Measurements from ENCODE around the gene TAOK3.

GRCh38 chr12:118213452-118213851, 159.3 kb downstream of the TAOK3 start:
- TF ChIP-seq MCM3 (IDR thresholded peaks at IDR 0.05) (no peak), CTCF (IDR thresholded peaks at IDR 0.05 in 2 of 3, conservative IDR thresholded peaks at IDR 0.05 in 1 of 3; ENCODE audit: insufficient read depth in 2 of 3, low read depth in 1 of 3, low read length in 3 of 3) (no peak), NELFE (IDR thresholded peaks at IDR 0.05; ENCODE audit: insufficient read depth, insufficient read length) (no peak), SP1 (CRISPR knock-in tag; IDR thresholded peaks at IDR 0.05) (no peak), DDX20 (tag; IDR thresholded peaks at IDR 0.05; ENCODE audit: low read depth) (no peak), RAD21 (CRISPR knock-in tag; conservative IDR thresholded peaks at IDR 0.05 in 1 of 2, IDR thresholded peaks at IDR 0.05 in 1 of 2) (no peak), CEBPB (tag; IDR thresholded peaks at IDR 0.05) (no peak), PRPF4 (IDR thresholded peaks at IDR 0.05; ENCODE audit: insufficient read depth, low read depth, low read length, poor library complexity, severe bottlenecking) (no peak), MAFK (IDR thresholded peaks at IDR 0.05; ENCODE audit: low read length) (no peak)

All from K562 (cell line).